Fibroblast of skin of left biceps (primary cell): ENCODE data around the gene CSGALNACT2.
"Not testable (repeated sequence)": the region's sequence is repeated elsewhere in the genome, so short reads cannot be mapped to it uniquely, and the experiment has no call there.

ENCODE experiments used
- DNase-seq, 2 experiments: peaks; one replicate each; pipeline ENCODE4 v3.0.0-alpha.2; 2013; ENCODE audit warnings: low read depth in 2 of 2

CSGALNACT2 gene

DNA sequence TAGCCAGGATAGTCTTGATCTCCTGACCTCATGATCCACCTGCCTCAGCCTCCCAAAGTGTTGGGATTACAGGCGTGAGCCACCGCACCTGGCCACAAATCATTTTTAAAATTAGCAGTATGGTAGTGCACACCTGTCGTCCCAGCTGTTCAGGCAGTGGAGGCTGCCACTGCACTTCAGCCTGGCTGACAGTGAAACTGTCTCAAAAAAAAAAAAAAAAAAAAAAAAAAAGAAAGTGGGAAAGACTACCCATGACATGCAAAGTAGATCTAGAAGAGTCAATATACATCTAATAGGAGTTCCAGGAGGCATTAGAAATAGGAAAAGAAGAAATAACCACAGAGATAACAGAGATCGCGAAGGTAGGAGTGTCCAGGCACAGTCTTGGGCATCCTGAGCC lies 3.2 kb downstream of the CSGALNACT2 start:
- DNase-seq, result no peak

GRCh38 chr10:43145311-43145710 lies 7.1 kb downstream of the CSGALNACT2 start:
- DNase-seq, result no peak

DNA sequence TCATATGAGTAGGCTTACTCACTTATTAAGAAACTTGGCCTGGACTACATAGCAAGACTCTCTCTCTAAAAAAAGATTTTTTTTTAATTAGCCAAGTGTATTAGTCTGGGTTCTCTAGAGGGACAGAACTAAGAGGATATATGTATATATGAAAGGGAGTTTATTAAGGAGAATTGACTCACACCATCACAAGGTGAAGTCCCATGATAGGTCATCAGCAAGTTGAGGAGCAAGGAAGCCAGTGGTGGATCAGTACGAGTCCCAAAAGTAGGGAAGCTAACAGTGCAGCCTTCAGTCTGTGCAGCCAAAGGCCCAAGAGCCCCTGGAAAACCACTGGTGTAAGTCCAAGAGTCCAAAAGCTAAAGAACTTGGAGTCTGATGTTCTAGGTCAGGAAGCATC lies 7.7 kb downstream of the CSGALNACT2 start:
- DNase-seq, result not testable (repeated sequence)

DNA sequence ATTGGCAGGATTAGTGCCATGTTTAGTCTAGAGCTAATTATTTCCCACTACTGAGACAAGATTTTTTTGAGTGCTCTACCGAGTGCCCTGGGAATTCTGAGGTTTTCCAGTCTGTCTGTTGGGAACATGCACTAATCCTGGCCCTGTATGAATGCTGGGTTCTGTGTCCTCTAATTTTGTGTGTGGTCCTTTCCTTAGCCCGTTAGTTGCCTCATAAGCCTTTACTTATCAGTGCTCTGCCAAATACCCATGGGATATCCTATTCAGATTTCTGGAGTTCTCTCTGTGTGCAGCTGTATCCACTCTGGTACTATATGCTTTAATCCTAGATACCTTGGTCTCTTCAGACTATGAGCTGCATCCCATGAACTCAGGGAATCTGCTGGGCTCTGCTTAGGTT lies 13.1 kb downstream of the CSGALNACT2 start:
- no peak for DNase-seq

DNA sequence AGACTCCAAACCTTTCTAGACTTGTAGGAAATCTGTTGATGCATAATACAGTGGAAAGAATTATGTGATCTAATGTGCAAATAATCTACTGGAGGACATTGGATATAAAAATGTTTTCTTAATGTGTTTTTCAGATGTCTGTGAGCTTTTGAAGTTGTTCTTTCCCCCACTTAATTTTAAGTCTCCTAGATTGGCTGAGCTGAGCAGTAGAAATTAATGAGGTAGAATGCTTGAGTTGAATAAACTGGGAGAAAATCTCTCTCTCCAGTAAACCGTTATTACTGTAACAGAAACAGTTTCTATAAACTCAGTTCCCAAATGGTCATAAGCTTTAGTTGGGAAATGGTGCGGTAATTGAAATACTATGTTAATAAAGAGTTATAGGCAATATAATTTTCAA lies 15.7 kb downstream of the CSGALNACT2 start:
- no peak for DNase-seq

GRCh38 chr10:43155221-43155620 lies 17.0 kb downstream of the CSGALNACT2 start:
- no peak for DNase-seq

- no peak for DNase-seq
Measured at GRCh38 chr10:43155741-43156140, 17.5 kb downstream of the CSGALNACT2 start.

- no peak for DNase-seq
Measured at GRCh38 chr10:43156590-43157341, 18.5 kb downstream of the CSGALNACT2 start.

DNA sequence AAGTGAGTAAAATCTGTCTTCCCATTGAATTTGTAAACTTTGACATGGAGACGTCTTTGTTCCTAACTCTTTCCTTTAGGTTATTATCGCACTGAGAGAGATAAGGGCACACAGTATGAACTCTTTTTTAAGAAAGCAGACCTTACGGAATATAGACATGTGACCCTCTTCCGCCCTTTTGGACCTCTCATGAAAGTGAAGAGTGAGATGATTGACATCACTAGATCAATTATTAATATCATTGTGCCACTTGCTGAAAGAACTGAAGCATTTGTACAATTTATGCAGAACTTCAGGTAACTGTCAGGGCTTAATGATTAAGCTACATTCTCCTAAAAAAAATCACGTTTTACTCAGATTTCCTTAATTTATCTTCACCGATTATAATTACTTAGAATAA lies 20.4 kb downstream of the CSGALNACT2 start:
- no peak for DNase-seq

- peak in 1 of 2 experiments; percentile 24 for DNase-seq
Measured at GRCh38 chr10:43160046-43160920, 22.0 kb downstream of the CSGALNACT2 start.

DNA sequence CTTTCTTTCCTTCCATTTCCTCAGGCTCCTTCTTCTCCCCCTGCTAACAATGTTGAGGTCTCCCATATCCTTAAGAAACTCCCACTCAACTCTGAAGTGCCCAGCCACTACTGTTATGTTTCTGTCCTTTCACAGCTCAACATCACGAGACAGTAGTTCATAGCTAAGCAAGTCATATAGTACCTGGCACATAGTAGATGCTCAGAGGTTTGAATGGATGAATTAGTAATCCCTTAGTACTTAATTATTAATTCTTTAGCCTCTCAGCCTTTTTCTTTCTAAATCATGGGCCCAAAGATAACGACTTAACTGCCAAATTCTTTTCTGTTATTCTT lies 22.6 kb downstream of the CSGALNACT2 start:
- DNase-seq, result no peak

- no peak for DNase-seq
Measured at GRCh38 chr10:43162604-43163003, 24.4 kb downstream of the CSGALNACT2 start.

GRCh38 chr10:43166207-43166879 lies 28.1 kb downstream of the CSGALNACT2 start:
- DNase-seq, result no peak

GRCh38 chr10:43166880-43167497 lies 28.7 kb downstream of the CSGALNACT2 start:
- DNase-seq, result no peak

DNA sequence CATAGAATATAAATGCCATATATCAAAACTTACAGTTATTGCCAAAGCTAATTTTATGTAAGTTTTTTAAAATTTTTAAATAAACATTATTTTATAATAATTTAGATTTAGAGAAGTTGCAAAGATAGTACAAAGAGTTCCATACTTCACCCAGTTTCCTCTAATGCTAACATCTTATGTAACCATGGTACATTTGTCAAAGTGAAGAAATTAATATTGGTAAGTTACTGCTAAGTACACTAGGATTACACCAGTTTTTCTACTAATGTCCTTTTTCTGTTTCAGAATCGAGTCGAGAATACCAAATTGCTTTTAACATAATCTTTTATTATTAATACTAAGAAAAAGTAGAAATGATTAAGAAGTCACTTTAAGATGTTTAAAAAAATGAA lies 29.2 kb downstream of the CSGALNACT2 start:
- no peak for DNase-seq

DNA sequence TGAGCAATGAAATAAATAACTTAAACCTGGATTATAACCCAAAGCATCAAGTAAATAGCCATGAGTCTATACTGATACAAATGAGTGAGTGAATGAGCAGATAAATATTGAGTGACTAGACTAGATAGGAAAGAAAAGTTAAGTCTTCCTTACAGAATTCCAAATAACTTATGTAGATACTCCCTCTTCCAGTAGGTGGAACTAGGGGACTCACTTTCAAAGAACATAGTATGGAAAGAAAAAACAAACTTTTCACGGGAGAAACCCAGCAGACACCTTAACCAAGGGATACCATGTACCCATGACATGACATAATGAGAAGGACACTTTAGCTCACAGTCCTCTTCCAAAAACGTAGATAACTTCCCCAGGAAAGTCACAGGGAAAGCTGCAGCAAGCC lies 32.2 kb downstream of the CSGALNACT2 start:
- DNase-seq, result no peak

DNA sequence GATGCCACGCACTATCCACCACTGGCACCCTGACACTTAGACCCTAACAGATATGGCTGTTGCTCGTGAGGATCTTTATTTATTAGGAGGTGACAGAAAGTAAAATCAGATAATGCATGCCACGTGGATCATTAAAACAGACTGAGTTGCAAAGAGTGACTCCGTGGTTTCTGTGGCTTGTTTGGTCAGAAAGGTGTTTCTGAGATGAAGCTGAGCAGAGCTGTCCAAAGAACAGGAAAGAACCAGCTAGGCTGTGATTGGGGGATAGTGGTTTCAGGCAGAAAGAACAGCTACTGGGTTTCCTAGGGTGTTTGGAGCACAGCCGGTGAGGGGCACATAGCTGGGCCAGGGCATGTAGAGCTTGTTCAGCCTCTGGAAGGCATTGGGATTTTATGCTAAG lies 34.4 kb downstream of the CSGALNACT2 start:
- no peak for DNase-seq

DNA sequence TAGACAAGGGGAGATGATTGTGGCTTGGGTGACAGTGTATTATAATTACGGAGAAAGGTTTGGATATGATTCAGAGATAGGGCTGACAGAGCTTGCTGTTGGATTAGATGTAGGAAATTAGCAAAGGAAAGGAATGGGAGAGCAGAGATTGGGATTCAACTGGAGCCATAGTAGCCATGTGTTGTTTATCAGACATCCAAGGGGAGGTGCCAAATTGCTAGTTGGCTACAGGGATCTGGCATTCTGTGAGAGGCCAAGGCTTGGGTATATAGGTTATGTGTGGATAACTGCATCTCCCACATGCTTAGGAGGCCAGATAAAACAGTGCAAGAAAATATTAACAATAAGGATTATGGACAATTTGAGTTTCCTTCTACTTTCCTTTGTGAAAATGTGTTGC lies 34.9 kb downstream of the CSGALNACT2 start:
- no peak for DNase-seq

- DNase-seq, result no peak
Measured at GRCh38 chr10:43174969-43175368, 36.7 kb downstream of the CSGALNACT2 start.

DNA sequence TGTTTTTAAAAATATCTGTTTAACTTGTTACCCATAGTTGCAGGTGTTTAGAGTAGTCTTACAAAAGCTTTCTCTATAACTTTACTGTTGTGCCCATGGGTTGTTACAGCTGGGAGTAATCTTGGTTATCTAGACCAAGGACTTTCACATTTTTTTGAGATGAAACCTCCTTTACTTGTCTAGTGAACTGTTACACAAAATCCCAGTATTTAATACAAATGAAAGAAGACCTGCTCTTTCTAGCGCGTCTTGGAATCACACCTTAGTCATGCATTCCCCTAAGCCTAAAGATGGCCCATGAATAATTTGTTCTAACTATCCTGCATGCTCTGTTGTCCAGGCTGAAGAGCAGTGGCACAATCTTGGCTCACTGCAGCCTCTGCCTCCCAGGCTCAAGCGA lies 38.0 kb downstream of the CSGALNACT2 start:
- no peak for DNase-seq

DNA sequence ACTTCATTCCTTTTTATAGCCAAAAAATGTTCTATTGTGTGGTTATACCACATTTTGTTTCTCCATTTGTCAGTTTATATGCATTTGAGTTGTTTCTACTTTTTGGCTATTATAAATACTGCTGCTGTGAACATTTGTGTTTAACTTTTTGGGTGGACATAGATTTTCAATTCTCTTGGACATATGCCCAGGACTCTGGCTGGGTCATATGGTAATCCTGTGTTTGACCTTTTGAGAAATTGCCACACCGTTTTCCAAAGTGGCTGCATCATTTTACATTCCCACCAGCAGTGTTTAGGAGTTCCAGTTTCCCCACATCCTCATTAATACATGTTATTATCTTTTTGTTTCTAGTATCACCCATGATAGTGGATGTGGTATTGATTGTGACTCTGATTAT lies 39.4 kb downstream of the CSGALNACT2 start:
- DNase-seq, result no peak

- no peak for DNase-seq
Measured at GRCh38 chr10:43181146-43181545, 42.9 kb downstream of the CSGALNACT2 start.
